ENCODE results near the gene FARSA.

The FARSA gene

GRCh38 chr19:12949363-12950283 lies 16.1 kb upstream of the FARSA start:
- TF ChIP-seq FOXP2 (optimal IDR thresholded peaks at IDR 0.05; ENCODE audit: borderline replicate concordance, extremely low read depth, extremely low read length, insufficient read depth): no peak
- TF ChIP-seq SIN3A (IDR thresholded peaks at IDR 0.05; ENCODE audit: borderline replicate concordance, insufficient read depth, low read length): no peak
- no peak for TF ChIP-seq REST (IDR thresholded peaks at IDR 0.05; ENCODE audit: insufficient read depth in 1 of 2, low read depth in 2 of 2, low read length in 2 of 2)
- no peak for TF ChIP-seq TAF1 (IDR thresholded peaks at IDR 0.05; ENCODE audit: borderline replicate concordance, insufficient read depth, low read length)
- TF ChIP-seq POLR2AphosphoS5 (IDR thresholded peaks at IDR 0.05; ENCODE audit: low read depth, low read length): no peak

GRCh38 chr19:12948612-12949362 lies 15.3 kb upstream of the FARSA start:
- no peak for TF ChIP-seq POLR2AphosphoS5 (IDR thresholded peaks at IDR 0.05; ENCODE audit: low read depth, low read length)

GRCh38 chr19:12947702-12948611 lies 14.4 kb upstream of the FARSA start:
- TF ChIP-seq SIN3A (IDR thresholded peaks at IDR 0.05; ENCODE audit: borderline replicate concordance, insufficient read depth, low read length) (no peak), FOXP2 (optimal IDR thresholded peaks at IDR 0.05; ENCODE audit: borderline replicate concordance, extremely low read depth, extremely low read length, insufficient read depth) (no peak), POLR2AphosphoS5 (IDR thresholded peaks at IDR 0.05; ENCODE audit: low read depth, low read length) (no peak; the same call in 1 of the 2 replicates)

- TF ChIP-seq POLR2AphosphoS5 (IDR thresholded peaks at IDR 0.05; ENCODE audit: low read depth, low read length) (no peak), REST (IDR thresholded peaks at IDR 0.05; ENCODE audit: insufficient read depth in 1 of 2, low read depth in 2 of 2, low read length in 2 of 2) (no peak)
Measured at GRCh38 chr19:12946731-12947496, 13.4 kb upstream of the FARSA start.

- TF ChIP-seq SIN3A (IDR thresholded peaks at IDR 0.05; ENCODE audit: borderline replicate concordance, insufficient read depth, low read length): 0 out of 2 replicates have a peak, but pooled peaks have one; percentile 33
- TF ChIP-seq POLR2AphosphoS5 (IDR thresholded peaks at IDR 0.05; ENCODE audit: low read depth, low read length): peak; percentile 56; the same call in 1 of the 2 replicates
- TF ChIP-seq TAF1 (IDR thresholded peaks at IDR 0.05; ENCODE audit: borderline replicate concordance, insufficient read depth, low read length): no peak
Measured at GRCh38 chr19:12946092-12946721, 12.7 kb upstream of the FARSA start.

- TF ChIP-seq FOXP2 (optimal IDR thresholded peaks at IDR 0.05; ENCODE audit: borderline replicate concordance, extremely low read depth, extremely low read length, insufficient read depth) (peak; percentile 92), REST (IDR thresholded peaks at IDR 0.05; ENCODE audit: insufficient read depth in 1 of 2, low read depth in 2 of 2, low read length in 2 of 2) (0 out of 4 replicates have a peak, but pooled peaks of 1 of the 2 experiments have one; percentile 43), TAF1 (IDR thresholded peaks at IDR 0.05; ENCODE audit: borderline replicate concordance, insufficient read depth, low read length) (peak; percentile 94), POLR2AphosphoS5 (IDR thresholded peaks at IDR 0.05; ENCODE audit: low read depth, low read length) (peak; percentile 64), SIN3A (IDR thresholded peaks at IDR 0.05; ENCODE audit: borderline replicate concordance, insufficient read depth, low read length) (peak; percentile 11; the same call in 1 of the 2 replicates)
Measured at GRCh38 chr19:12945479-12946091, 12.1 kb upstream of the FARSA start, which contains the start of gene RAD23A. Gene RAD23A, plus strand, starts transcription at chr19:12945862. Its CDS starts 87 bp downstream, at chr19:12945949.
